SK-N-SH treated with all-trans-retinoic acid at 6 μM for 48 hours (cell line): Measurements from ENCODE around the gene SPANXB1.
"Not testable (repeated sequence)": the region's sequence is repeated elsewhere in the genome, so short reads cannot be mapped to it uniquely, and the experiment has no call there.

Experiments
- ATAC-seq: fragments of 200-7000 bp; cut with Tn5 transposase; 3 replicates; pipeline ENCODE4 v1.9.1; 2020; ENCODE audit warnings: mild to moderate bottlenecking, moderate library complexity
- ARNTL ChIP-seq: fragments of 450-650 bp; formaldehyde crosslinking; IDR thresholded peaks from 2 replicates; pipeline ENCODE4 v1.5.0; 2020; ENCODE audit warnings: low read depth, mild to moderate bottlenecking, moderate library complexity, borderline replicate concordance
- BACH2 ChIP-seq: fragments of 250-450 bp; sonication (Bioruptor Pico); IDR thresholded peaks from 2 replicates; pipeline ENCODE4 v1.9.0; 2021; ENCODE audit warnings: mild to moderate bottlenecking, borderline replicate concordance
- CSDC2 ChIP-seq: fragments of 250-450 bp; sonication (Bioruptor Pico); IDR thresholded peaks from 2 replicates; pipeline ENCODE4 v1.5.0; 2020; ENCODE audit warnings: mild to moderate bottlenecking, moderate library complexity
- CSRNP3 ChIP-seq: fragments of 250-450 bp; sonication (Bioruptor Pico); IDR thresholded peaks from 2 replicates; pipeline ENCODE4 v1.5.1; 2021; ENCODE audit warnings: mild to moderate bottlenecking, moderate library complexity
- ESRRG ChIP-seq: fragments of 250-450 bp; sonication (Bioruptor Pico); IDR thresholded peaks from 2 replicates; pipeline ENCODE4 v1.6.1; 2021; ENCODE audit warnings: mild to moderate bottlenecking
- GLIS3 ChIP-seq: fragments of 250-450 bp; sonication (Bioruptor Pico); IDR thresholded peaks from 2 replicates; pipeline ENCODE4 v1.5.0; 2020; ENCODE audit warnings: mild to moderate bottlenecking, moderate library complexity
- OSR1 ChIP-seq: fragments of 250-450 bp; sonication (Bioruptor Pico); IDR thresholded peaks from 2 replicates; pipeline ENCODE4 v1.8.0; 2022; ENCODE audit warnings: moderate library complexity, mild to moderate bottlenecking, inconsistent platforms
- POU6F1 ChIP-seq: fragments of 250-450 bp; sonication (Bioruptor Pico); IDR thresholded peaks from 2 replicates; pipeline ENCODE4 v1.8.0; 2021; ENCODE audit warnings: low read depth, mild to moderate bottlenecking, moderate library complexity, borderline replicate concordance
- RARB ChIP-seq: fragments of 250-450 bp; sonication (Bioruptor Pico); IDR thresholded peaks from 2 replicates; pipeline ENCODE4 v1.8.0; 2021; ENCODE audit warnings: mild to moderate bottlenecking, moderate library complexity
- SNAI2 ChIP-seq: fragments of 250-450 bp; sonication (Bioruptor Pico); IDR thresholded peaks from 2 replicates; pipeline ENCODE4 v1.5.0; 2020; ENCODE audit warnings: mild to moderate bottlenecking, moderate library complexity
- TCF4 ChIP-seq: fragments of 250-450 bp; sonication (Bioruptor Pico); IDR thresholded peaks from 2 replicates; pipeline ENCODE4 v1.8.0; 2021; ENCODE audit warnings: mild to moderate bottlenecking, moderate library complexity, borderline replicate concordance
- TOX ChIP-seq: fragments of 250-450 bp; sonication (Bioruptor Pico); IDR thresholded peaks from 2 replicates; pipeline ENCODE4 v1.8.0; 2021; ENCODE audit warnings: mild to moderate bottlenecking, moderate library complexity, borderline replicate concordance
- ZC3H10 ChIP-seq: fragments of 250-450 bp; sonication (Bioruptor Pico); IDR thresholded peaks from 2 replicates; pipeline ENCODE4 v1.5.1; 2021; ENCODE audit warnings: mild to moderate bottlenecking, moderate library complexity
- ZFP30 ChIP-seq: fragments of 450-650 bp; formaldehyde crosslinking; IDR thresholded peaks from 2 replicates; pipeline ENCODE4 v1.5.0; 2022; ENCODE audit warnings: mild to moderate bottlenecking, moderate library complexity
- ZNF565 ChIP-seq: fragments of 450-650 bp; formaldehyde crosslinking; conservative IDR thresholded peaks from 2 replicates; pipeline ENCODE4 v1.5.0; 2020; ENCODE audit warnings: low read depth, mild to moderate bottlenecking, moderate library complexity
- ZNF70 ChIP-seq: fragments of 450-650 bp; formaldehyde crosslinking; IDR thresholded peaks from 2 replicates; pipeline ENCODE4 v1.5.0; 2020; ENCODE audit warnings: mild to moderate bottlenecking, moderate library complexity

SPANXB1 gene

GRCh38 chrX:140975472-140975871, 26.9 kb upstream of the SPANXB1 start (continued):
- TF ChIP-seq ESRRG (CRISPR knock-in tag) (no peak), ZNF70 (CRISPR knock-in tag) (no peak), TCF4 (CRISPR knock-in tag) (no peak), ZFP30 (CRISPR knock-in tag) (no peak), ZC3H10 (CRISPR knock-in tag) (no peak), ZNF565 (no peak), CSRNP3 (CRISPR knock-in tag) (no peak), GLIS3 (CRISPR knock-in tag) (no peak), OSR1 (CRISPR knock-in tag) (no peak), BACH2 (no peak), TOX (no peak), CSDC2 (no peak), ARNTL (CRISPR knock-in tag) (no peak), SNAI2 (CRISPR knock-in tag) (no peak), RARB (no peak)

- TF ChIP-seq POU6F1 (CRISPR knock-in tag) (no peak), ZC3H10 (CRISPR knock-in tag) (no peak), ZNF70 (CRISPR knock-in tag) (no peak), ZNF565 (no peak), TOX (no peak)
- ATAC-seq: no peak
Measured at GRCh38 chrX:140980271-140980670, 22.1 kb upstream of the SPANXB1 start.

GRCh38 chrX:140983730-140984129, 18.7 kb upstream of the SPANXB1 start:
- no peak for ATAC-seq
- no peak for TF ChIP-seq TOX

- ATAC-seq: not testable (repeated sequence)
Measured at GRCh38 chrX:141005243-141005642, 2.8 kb downstream of the SPANXB1 start.

- ATAC-seq: not testable (repeated sequence)
Measured at GRCh38 chrX:141044246-141044645, 41.9 kb downstream of the SPANXB1 start.

- not testable (repeated sequence) for ATAC-seq
Measured at GRCh38 chrX:141049878-141050277, 47.5 kb downstream of the SPANXB1 start.

- ATAC-seq: peak; percentile 34; the same call in 1 of the 3 replicates
Measured at GRCh38 chrX:141052098-141052497, 49.7 kb downstream of the SPANXB1 start.
